ENCODE measurements around the gene SETDB2.

DNA sequence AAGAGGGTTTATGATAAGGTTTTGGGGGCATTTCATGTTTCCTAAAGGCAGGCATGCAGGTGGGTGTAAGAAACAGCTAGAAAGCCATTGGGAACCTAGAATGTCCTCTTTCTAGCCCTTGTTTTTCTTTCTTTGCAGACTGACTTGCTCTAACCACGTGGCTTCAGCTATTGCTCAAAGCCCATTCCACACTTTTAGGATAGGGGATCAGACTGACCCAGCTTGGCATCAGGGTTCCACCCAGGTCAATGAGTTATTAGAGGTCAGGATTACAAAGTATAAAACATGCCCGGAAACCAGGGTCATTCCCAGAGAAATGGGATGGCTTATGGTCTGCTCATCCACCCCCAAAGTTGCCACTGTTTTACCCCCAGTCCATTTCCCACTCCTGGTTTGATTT, 68.5 kb downstream of the SETDB2 start:
- TF ChIP-seq POLR2AphosphoS5 (IDR thresholded peaks at IDR 0.05; ENCODE audit: insufficient read depth, low read depth, low read length) = no peak
- no peak for TF ChIP-seq EZH2 (IDR thresholded peaks at IDR 0.05; ENCODE audit: borderline replicate concordance, low read depth, low read length, severe bottlenecking)
- no peak for TF ChIP-seq POLR2A (IDR thresholded peaks at IDR 0.05; ENCODE audit: low read depth, low read length)
